ENCODE results near the gene ZCWPW2.

Gene ZCWPW2

DNA sequence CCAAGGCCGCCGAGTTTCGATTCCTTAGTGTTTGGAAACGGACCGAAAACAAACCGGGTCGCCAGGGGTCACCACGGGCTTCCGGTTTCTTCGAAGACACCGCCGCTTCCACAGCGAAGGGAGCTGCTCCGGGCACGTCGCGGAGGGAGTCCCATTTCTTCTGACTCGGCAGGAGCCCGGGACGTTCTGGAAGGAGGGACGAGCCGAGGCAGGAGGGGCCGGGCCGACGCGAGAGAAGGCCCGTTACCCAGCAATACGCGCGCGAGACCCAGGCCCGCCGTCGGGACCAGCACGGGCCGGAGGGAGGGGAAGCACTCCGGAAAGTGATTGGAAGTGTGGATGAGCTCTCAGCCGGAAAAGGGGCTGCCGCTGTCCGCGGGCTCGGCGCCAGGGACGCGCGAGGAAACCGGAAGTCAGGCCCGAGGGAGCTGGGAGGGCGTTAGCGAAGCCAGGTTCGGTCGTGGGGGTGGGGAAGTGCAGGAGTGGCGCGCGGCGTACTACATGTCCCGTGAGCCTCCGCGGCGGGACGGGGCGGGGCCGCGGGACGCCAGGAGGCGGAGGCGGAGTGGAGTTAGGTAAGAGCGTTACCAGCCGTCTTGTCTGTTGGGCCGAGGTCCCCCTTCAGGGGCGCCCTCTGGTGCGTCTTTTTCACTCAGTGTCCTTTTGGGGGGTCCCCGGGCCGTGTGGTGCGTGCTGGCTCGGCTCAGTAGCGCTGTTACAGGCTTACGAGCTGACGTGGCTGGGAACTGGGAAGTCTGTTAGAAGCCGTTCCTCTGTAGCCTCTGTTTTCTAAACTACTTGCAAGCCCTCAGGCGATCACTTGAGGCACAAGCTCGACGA lies at the start of gene ZCWPW2, which contains the start of gene AZI2:
ZCWPW2 (plus strand) TSS at position 93 of the 840 bp plus-strand sequence. CDS start 64,348 bp downstream, outside the sequence.
AZI2 (minus strand) TSS at position 196 of the 840 bp plus-strand sequence. CDS start 8,207 bp downstream, outside the sequence.
- in situ Hi-C loops (cut with HindIII; ENCODE audit: low pct_ligation_motif_present, low pct_unique_long_range_greater_than_20kb, low sequenced_read_pairs), result no loop called here
- peak; percentile 93 for DNase-seq

- in situ Hi-C loops (cut with HindIII; ENCODE audit: low pct_ligation_motif_present, low pct_unique_long_range_greater_than_20kb, low sequenced_read_pairs), result no loop called here
- no peak for DNase-seq
Measured at GRCh38 chr3:28299705-28300104, 48.8 kb upstream of the ZCWPW2 start.

- no peak for DNase-seq
- in situ Hi-C loops (cut with HindIII; ENCODE audit: low pct_ligation_motif_present, low pct_unique_long_range_greater_than_20kb, low sequenced_read_pairs), result no loop called here
Measured at GRCh38 chr3:28300345-28300962, 48.1 kb upstream of the ZCWPW2 start.

DNA sequence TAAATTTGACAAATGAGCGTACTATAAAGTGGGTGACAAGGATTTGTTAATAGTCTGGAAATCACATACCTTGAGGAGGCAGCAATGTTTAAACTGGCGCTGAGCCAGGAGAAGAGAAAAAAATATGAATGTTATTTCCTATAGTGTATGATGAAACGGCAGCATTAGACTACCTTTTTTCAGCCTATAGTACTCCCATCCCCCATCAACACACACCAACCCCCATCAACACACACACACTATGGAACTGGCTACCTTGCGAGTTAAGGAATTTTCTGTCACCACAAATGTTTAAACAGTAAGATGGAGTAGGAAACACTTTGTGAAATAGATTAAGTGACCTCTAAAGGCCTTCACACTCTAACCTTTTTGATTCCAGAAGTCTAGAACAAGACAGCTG lies 46.8 kb upstream of the ZCWPW2 start:
- in situ Hi-C loops (cut with HindIII; ENCODE audit: low pct_ligation_motif_present, low pct_unique_long_range_greater_than_20kb, low sequenced_read_pairs), result no loop called here
- no peak for DNase-seq

- in situ Hi-C loops (cut with HindIII; ENCODE audit: low pct_ligation_motif_present, low pct_unique_long_range_greater_than_20kb, low sequenced_read_pairs), result no loop called here
Measured at GRCh38 chr3:28308196-28308595, 40.3 kb upstream of the ZCWPW2 start.

GRCh38 chr3:28315711-28316110 lies 32.8 kb upstream of the ZCWPW2 start:
- in situ Hi-C loops (cut with HindIII; ENCODE audit: low pct_ligation_motif_present, low pct_unique_long_range_greater_than_20kb, low sequenced_read_pairs), result no loop called here
- no peak for DNase-seq

More at GRCh38 chr3:28308196-28308595, 40.3 kb upstream of the ZCWPW2 start:
- no peak for DNase-seq

GRCh38 chr3:28316226-28316625 lies 32.3 kb upstream of the ZCWPW2 start:
- DNase-seq, result no peak
- in situ Hi-C loops (cut with HindIII; ENCODE audit: low pct_ligation_motif_present, low pct_unique_long_range_greater_than_20kb, low sequenced_read_pairs), result no loop called here

DNA sequence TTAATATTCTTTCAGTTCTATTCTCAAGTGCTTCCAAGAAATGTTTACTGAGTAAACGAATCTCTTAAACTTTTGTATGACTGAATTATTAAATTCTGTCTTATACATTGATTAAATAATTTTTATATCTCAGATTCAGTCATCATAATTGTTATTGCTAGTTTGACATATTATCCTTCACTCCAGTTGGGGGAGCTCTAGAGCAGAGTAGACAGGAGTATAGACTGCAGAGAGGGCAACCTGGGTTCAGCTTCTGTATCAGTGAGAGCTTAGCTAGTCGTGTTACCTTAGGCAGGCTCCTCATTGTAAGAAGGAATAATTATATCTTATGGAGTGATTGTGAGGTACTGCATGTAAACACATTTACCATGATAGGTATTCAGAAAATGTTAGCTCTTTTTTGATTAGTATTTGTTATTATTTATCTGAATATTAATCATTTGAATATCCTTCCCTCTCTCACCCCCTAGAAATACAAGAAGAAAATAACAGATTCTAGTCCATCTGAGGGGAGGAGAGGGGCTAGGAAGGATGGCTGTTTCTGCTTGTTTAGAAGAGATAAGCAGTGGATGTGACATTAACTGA lies 31.0 kb upstream of the ZCWPW2 start:
- in situ Hi-C loops (cut with HindIII; ENCODE audit: low pct_ligation_motif_present, low pct_unique_long_range_greater_than_20kb, low sequenced_read_pairs), result no loop called here
- peak; percentile 61 for DNase-seq

DNA sequence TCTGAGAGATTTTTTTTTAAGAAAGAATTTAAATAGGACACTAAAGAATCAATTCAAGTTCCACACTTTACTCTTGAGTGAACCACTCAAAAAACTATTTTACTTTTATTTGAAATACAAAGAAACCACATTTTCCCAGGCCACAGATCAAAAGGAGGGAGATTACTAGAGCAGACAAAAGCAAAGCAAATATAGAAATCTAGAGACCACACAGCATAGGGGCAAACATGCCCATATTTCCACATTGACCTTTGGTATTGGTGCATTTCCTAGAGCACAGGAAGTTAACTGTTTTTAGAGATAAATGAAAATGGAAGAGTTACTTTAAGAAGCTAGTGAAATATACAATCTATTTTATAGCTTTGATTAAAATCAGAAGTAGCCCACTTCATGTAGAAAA lies 27.5 kb upstream of the ZCWPW2 start:
- in situ Hi-C loops (cut with HindIII; ENCODE audit: low pct_ligation_motif_present, low pct_unique_long_range_greater_than_20kb, low sequenced_read_pairs), result no loop called here
- DNase-seq, result no peak

DNA sequence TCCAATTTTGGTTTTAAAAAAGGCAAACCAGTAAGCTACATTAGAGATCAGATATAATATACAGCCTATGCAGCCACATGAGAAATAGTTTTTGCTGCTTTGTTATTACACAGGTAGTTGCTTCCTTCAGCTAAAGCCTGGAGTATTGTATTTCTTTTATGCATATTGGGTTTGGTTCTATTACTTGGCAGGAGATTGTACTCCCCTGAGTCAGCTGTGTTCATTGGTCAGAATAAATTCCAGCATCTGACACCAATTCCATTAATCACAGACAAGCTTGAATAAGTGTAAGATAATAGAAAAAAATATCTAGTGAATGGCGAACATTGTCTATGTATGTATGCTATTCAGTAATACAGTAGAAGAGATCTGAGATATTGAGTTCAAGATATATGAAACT lies 26.1 kb upstream of the ZCWPW2 start:
- in situ Hi-C loops (cut with HindIII; ENCODE audit: low pct_ligation_motif_present, low pct_unique_long_range_greater_than_20kb, low sequenced_read_pairs), result no loop called here

GRCh38 chr3:28326458-28326926 lies 22.0 kb upstream of the ZCWPW2 start:
- in situ Hi-C loops (cut with HindIII; ENCODE audit: low pct_ligation_motif_present, low pct_unique_long_range_greater_than_20kb, low sequenced_read_pairs), result no loop called here
- no peak for DNase-seq

More for the DNA sequence above, 26.1 kb upstream of the ZCWPW2 start:
- no peak for DNase-seq

- in situ Hi-C loops (cut with HindIII; ENCODE audit: low pct_ligation_motif_present, low pct_unique_long_range_greater_than_20kb, low sequenced_read_pairs), result no loop called here
- peak; percentile 50 for DNase-seq
Measured at GRCh38 chr3:28328188-28329151, 20.1 kb upstream of the ZCWPW2 start.

DNA sequence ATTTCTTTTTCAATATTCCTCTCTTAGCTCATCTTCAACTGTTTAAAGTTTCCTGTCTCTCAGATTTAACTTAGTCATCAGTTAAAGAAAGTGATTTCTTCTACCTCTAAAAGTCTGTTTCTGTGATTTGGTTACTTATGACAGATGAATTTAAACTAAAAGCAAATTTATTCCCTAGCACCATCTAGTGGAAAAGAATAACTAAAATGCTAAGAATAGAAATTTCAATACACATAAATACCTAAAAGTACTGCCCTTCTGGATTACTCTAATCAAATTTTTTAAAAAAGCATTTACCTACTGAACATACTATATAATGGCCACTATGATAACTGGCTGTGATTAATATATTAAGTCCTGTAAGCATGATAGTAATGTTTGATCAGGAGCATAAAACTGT lies 14.0 kb upstream of the ZCWPW2 start:
- DNase-seq, result peak; percentile 6
- in situ Hi-C loops (cut with HindIII; ENCODE audit: low pct_ligation_motif_present, low pct_unique_long_range_greater_than_20kb, low sequenced_read_pairs), result no loop called here

- in situ Hi-C loops (cut with HindIII; ENCODE audit: low pct_ligation_motif_present, low pct_unique_long_range_greater_than_20kb, low sequenced_read_pairs), result no loop called here
- DNase-seq, result no peak
Measured at GRCh38 chr3:28335246-28335645, 13.3 kb upstream of the ZCWPW2 start.

DNA sequence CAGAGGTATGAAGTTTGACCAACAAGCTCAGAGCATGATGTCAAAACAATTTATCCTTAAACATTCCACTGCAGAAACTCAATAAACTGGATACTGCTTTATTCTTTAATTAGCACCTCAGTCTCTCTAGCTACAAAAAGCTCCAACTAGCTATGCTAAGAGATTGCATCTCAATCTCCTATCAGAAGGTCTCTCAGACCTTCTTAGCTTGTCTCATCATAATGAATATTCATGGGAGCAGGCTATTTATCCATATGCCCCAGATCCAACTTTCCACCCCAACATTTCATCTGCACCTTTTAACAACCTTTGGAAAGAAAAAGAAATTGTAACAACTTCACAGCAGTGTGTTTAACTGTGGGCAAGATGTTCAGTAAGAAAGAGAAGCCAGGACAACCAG lies 11.3 kb upstream of the ZCWPW2 start:
- in situ Hi-C loops (cut with HindIII; ENCODE audit: low pct_ligation_motif_present, low pct_unique_long_range_greater_than_20kb, low sequenced_read_pairs), result no loop called here
- no peak for DNase-seq

GRCh38 chr3:28343144-28343543 lies 5.4 kb upstream of the ZCWPW2 start:
- no peak for DNase-seq
- in situ Hi-C loops (cut with HindIII; ENCODE audit: low pct_ligation_motif_present, low pct_unique_long_range_greater_than_20kb, low sequenced_read_pairs), result no loop called here

DNA sequence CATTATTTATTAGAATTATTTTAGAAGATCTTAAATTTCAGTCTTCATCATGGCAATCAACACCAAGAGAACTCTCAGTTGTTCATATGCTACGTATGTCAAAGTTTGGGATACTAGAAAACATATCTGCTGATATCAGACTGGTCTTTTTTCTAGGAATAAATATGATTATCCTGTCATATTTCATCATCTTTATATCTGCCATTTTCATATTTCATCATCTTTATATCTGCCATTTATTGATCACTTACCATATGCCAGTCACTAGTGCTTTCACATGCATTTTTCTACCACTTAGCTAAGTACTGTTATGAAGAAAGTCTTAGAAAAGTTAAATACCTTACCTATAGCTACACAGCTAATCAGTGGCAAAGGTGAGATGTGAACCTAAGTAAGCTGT lies 2.8 kb upstream of the ZCWPW2 start:
- in situ Hi-C loops (cut with HindIII; ENCODE audit: low pct_ligation_motif_present, low pct_unique_long_range_greater_than_20kb, low sequenced_read_pairs), result no loop called here
- no peak for DNase-seq

All from ACHN (cell line).